ENCODE results near the gene ERMP1. TPM values are rescaled to one million over a fixed set of nuclear protein-coding genes. Genes with fewer than 3 reads are reported as not detected.
A peak's percentile ranks its signal among the peaks of the same experiment; 100 is the strongest.
"Not testable (repeated sequence)": the region's sequence is repeated elsewhere in the genome, so short reads cannot be mapped to it uniquely, and the experiment has no call there.

ERMP1 gene
- polyA plus RNA-seq (2013, experiment 1 of 2; ENCODE audit: insufficient read length), result 6.0 TPM
- polyA plus RNA-seq (2013, experiment 2 of 2; ENCODE audit: insufficient read length), result 5.3 TPM

DNA sequence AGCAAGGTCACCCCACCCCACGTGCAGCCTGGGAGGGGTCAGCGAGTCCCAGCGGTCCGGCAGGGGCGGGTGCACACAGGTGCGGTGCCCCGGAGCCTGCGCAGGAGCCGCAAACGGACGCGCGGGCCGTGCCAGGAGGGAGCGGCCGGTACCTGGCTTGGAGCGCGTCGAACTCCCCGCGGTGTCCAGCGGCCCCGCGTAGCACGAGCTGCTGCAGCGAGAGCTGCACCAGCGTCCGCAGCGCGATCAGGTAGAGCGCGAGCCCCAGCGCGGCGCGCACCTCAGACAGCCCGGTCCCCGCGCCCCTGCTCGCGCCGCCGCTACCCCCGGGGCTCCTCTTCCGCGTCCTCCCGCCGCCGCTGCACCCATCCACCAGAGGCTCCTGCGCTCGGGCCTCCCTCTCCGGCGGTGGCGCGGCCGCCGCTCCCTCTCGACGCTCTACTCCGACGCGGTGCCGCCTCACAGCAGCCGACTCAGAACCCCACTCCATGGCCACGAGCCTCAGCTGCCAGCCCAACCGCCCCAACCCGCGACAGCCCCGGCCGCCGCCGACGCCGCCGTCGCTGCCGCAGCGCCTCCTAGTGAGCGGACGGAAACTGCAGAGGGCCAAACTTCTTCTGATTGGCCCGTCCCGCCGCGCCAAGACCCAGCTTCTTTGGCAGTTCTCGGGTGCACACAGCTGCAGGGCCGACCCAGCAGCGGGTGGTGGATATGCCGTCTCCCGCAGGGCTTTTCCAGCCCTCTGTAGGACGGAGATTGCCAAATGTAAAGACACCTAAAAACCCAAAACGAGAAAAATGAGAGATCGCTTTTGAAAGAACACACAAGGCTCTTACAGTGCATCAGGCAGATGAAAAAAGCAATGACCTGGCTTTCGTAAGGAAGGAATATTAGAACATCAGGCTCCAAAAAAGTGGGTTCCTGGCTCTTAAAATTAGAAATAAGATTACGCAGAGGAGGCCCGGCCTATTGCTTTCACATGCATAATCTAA is at the start of gene ERMP1:
Gene ERMP1 (minus strand): TSS at position 580 of the 992 bp plus-strand sequence. CDS start 90 bp downstream, at position 490.
- peak; percentile 81 for DNase-seq

- DNase-seq, result not testable (repeated sequence)
Measured at GRCh38 chr9:5882244-5883012, 49.5 kb upstream of the ERMP1 start.

- peak; percentile 83 for DNase-seq
Measured at GRCh38 chr9:5879419-5880181, 46.7 kb upstream of the ERMP1 start.

- no peak for DNase-seq
Measured at GRCh38 chr9:5876711-5877110, 43.8 kb upstream of the ERMP1 start.

GRCh38 chr9:5876026-5876425 is 43.1 kb upstream of the ERMP1 start:
- DNase-seq, result no peak

DNA sequence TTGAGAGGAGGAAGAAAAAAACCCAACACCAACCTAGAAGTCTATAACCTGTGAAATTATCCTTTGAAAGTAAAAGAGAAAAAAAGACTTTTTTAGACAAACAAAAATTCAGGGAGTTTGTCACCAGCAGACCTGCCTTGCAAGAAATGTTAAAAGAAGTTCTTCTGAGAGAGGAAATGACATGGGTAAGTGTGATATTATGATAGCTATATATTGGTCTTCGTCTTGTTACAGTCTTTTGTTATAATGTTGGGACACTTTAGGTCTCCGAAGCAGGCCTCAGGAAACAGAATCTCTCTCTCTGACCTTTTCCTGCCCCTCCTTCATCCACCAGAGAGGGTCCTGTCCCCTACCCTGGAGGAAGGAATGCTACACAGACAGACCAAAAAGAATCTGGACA is 41.1 kb upstream of the ERMP1 start:
- DNase-seq, result no peak

GRCh38 chr9:5873439-5873838 is 40.5 kb upstream of the ERMP1 start:
- no peak for DNase-seq

GRCh38 chr9:5872511-5872910 is 39.6 kb upstream of the ERMP1 start:
- DNase-seq, result peak; percentile 30

- no peak for DNase-seq
Measured at GRCh38 chr9:5871785-5872184, 38.9 kb upstream of the ERMP1 start.

DNA sequence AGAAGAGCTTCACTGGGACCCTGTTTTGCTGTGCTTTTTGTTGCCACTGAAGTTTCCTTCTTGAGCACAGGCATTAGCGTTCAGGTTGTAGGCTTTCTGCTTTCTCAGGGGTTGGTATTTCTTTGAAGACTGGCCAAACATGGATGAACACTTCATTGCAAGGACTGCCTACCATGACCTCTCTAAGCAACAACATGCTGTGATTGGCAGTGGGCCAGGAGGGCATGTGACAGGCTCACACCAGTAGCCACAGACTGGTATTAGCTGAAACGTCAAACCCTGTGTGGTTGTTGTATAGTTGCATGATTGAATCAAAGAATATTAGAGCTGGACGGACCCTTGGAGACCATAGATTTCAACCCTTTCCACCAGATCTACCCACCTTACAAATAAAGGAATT is 37.8 kb upstream of the ERMP1 start:
- no peak for DNase-seq

DNA sequence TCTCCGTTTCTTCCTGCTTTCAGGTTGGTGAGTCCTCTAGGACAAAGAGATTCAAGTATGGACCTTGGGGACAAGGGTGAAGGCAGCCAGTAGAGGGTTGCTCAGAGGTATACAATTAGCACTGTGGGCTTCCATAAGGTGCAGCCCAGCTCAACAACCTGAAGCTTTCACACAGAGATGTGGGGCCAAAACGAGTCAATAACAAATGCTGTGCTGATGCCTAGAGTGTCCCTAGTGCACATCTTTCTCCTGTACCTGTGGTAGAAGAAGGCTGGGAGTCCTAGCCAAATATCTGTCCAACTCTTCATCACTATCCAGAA is 37.1 kb upstream of the ERMP1 start:
- no peak for DNase-seq

GRCh38 chr9:5869315-5870019 is 36.5 kb upstream of the ERMP1 start:
- no peak for DNase-seq

DNA sequence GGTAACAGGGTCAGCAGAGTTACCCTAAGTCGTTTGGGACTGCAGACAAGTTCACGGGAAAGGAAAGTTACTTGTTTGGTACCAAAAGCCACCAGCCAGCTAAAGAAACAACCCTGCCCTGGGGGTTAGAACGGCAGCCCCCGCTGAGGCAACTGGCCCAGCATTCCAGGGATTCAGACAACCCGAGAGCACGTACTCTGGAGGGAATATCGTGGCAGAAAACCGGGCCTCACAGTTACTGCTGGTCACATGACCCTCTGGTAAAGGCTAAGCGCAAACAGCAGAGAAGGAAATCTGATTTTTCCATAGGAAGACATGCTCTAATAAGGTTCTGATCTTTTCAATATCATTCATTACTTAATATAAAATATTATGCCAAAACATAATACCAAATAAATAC is 35.3 kb upstream of the ERMP1 start:
- no peak for DNase-seq

GRCh38 chr9:5866685-5867084 is 33.8 kb upstream of the ERMP1 start:
- no peak for DNase-seq

DNA sequence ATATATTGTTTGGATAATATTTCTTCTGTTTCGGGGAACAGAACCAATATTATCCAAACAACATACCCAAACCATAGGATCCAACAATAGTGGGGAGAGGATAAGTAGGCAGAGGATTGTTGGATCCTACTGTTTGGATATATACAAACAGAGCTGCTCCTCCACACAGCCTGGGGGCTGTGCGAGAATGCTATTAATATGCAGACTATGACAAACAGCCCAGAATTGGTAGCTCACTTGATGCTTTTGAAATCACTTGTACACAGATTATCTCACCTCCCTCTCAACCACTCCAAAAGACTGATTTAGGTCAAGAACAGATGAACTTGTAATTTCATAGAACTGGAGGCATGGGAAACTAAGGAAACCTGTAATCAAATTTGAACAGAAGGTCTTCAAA is 33.4 kb upstream of the ERMP1 start:
- DNase-seq, result no peak

- no peak for DNase-seq
Measured at GRCh38 chr9:5864446-5864845, 31.5 kb upstream of the ERMP1 start.

GRCh38 chr9:5863092-5863746 is 30.3 kb upstream of the ERMP1 start:
- no peak for DNase-seq

DNA sequence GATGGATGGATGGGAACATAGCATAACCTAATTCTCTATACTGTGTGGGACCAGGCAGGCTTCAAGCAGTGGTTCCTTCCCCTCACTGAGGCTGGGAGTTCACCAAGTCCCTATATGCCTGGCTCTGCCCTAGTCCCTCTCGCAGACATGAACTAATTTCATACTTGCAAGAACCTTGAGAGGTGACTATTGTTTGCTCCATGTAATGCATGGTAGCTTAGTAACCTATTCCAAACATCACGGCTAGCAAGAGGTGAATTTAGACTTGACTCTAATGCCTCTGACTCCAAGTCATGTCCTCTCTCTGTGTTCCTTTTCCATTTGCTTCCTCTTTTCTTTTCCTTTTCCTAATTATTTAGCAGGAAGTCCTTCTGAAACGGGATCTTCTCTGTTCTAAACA is 25.9 kb upstream of the ERMP1 start:
- no peak for DNase-seq

- DNase-seq, result no peak
Measured at GRCh38 chr9:5857928-5858327, 25.0 kb upstream of the ERMP1 start.

DNA sequence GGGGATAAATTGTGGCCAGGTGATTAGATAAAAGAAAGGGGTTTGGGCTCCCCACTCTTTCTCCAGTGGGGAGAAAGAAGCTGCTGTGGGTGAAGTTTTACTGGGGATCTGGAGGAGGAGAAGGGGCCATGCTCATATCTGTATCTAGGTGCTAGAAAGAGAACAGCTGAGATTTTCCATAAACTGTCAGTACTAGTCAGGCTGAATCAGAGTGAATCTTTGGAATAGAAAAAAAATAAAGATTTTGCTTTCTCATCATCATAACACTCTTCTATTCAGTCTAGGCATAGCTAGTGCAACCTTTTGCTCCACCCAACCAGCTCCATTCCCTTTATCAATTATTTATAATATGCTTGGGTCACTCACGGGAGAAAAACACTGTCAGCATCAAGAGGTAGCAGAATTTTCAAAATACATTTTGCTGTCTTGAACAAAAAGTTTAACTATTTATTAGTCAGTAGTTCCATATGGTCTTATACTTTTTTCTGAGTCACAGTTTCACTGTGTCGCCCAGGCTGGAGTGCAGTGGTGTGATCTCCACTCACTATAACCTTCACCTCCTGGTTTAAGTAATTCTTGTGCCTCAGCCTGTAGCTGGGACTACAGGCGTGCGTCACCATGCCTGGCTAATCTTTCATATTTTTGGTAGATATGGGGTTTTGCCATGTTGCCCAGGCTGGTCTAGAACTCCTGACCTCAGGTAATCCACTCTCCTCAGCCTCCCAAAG is 21.3 kb upstream of the ERMP1 start:
- no peak for DNase-seq

DNA sequence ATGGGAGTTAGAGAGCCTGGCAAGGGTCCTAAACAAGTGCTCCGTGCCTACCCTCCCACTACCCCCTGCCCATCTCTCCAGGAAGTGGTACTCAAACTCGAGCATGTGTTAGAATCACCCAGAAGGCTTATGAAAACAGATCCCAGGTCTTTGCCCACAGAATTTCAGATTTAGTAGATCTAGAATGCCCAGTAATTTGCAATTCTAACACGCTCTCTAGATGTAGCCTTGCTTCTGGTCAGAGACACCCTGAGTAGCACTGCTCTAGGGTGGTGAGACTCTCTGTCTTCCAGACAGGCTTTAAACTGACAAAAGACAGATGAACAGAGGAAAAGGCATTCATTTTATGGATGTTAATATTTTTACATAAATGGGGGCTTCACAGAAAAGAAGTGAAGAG is 20.7 kb upstream of the ERMP1 start:
- DNase-seq, result no peak

Data from fibroblast of skin of abdomen (primary cell).